Esophagus squamous epithelium (tissue), 4 donors: ENCODE measurements around the gene PRCP.

Experiments
- CTCF ChIP-seq, 6 experiments: fragments of 450-650 bp in 4 of 6; fragments of 200-600 bp in 2 of 6; sonication (generic) in 2 of 6; IDR thresholded peaks; one replicate each; pipeline ENCODE4 v1.5.1; 2016 to 2019; ENCODE audit warnings: antibody characterized with exemption in 6 of 6, mild to moderate bottlenecking in 4 of 6, moderate library complexity in 4 of 6
- POLR2A ChIP-seq, 4 donors: fragments of 450-650 bp; IDR thresholded peaks; one replicate each; pipeline ENCODE4 v1.6.1; 2017; ENCODE audit warnings: antibody characterized with exemption in 4 of 4, mild to moderate bottlenecking in 4 of 4, moderate library complexity in 3 of 4

DNA sequence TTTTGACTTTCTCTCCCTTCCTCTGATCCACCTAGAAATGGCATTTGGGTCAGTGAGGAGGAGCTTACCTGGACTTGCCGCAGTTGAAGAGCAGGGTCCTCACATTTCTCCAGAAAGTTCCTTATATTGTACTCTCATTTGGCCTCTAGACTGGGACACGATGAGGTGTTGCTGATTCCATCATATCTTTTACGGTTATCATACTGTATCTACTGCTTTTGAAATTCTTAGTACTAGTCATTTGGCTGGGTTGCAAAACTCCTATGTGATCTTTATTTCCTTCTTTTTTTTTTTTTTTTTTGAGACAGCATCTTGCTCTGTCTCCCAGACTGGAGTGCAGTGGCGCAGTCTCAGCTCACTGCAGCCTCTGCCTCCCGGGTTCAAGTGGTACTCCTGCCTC, 107.9 kb downstream of the PRCP start:
- TF ChIP-seq CTCF (IDR thresholded peaks at IDR 0.05) (no peak), POLR2A (IDR thresholded peaks at IDR 0.05) (no peak)
